ENCODE data around the gene QSOX1.

QSOX1 gene

DNA sequence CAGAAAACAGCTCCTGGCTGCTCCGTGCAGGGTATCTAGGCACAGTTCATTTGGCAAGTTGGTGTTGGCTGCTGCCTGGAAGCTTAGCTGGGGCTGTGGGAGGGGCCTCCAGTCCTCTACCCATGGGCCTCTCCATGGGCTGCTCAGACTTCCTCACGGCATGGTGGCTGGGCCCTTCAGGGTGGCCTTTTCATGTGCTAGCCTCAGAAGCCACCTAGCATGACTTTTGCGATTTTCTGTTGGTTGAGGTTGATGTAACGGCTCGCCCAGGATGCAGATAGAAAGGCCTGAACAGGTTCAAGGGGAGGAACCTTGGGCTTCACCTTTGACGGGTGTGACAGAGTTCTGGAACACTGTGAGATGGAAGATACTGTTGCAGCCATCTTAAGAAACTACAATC lies 49.6 kb downstream of the QSOX1 start:
- no peak overlapping the region for H3K4me3 ChIP-seq (ENCODE audit: low read depth, low read length)
- POLR2A ChIA-PET, result no interaction called here
- no peak for DNase-seq (ENCODE audit: low read depth, low spot score)
- CTCF ChIA-PET, result interaction anchor here (1.0 to 4.5 kb wide), 2 partner anchors 18 to 272 kb away, joined by 3 to 25 read pairs; no protein-coding TSS in a partner anchor
- TF ChIP-seq CTCF (IDR thresholded peaks at IDR 0.05; ENCODE audit: insufficient read depth, low read length, missing control alignments), result no peak

- ChIA-PET CTCF (interaction anchor here (0.6 to 1.2 kb wide), 5 partner anchors 18 to 271 kb away, joined by 3 to 4 read pairs (median 3); no protein-coding TSS in a partner anchor), POLR2A (no interaction called here)
- no peak for DNase-seq (ENCODE audit: low read depth, low spot score)
- no peak for TF ChIP-seq CTCF (IDR thresholded peaks at IDR 0.05; ENCODE audit: insufficient read depth, low read length, missing control alignments)
- no peak overlapping the region for H3K4me3 ChIP-seq (ENCODE audit: low read depth, low read length)
Measured at GRCh38 chr1:180206581-180206980, 51.9 kb downstream of the QSOX1 start.

DNA sequence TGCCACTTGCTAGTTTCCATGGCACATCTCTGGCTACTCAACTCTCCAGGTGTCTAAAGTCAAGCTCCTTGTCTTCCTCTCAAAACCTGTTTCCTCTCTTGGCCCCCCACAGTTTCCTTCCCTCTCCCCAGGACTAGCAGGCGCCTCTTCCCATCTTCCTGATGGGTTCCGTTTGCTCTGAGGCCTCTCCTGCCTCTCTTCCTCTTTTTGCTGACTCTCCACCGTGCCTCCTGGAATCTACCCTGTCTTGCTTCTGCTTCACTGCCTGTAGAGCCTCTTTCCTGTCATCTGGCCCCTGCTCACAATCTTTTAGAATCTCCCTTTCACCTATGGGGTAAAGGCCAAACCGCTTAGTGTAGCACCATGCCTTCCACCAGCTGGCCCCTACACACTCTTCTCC lies 53.6 kb downstream of the QSOX1 start:
- no peak overlapping the region for H3K4me3 ChIP-seq (ENCODE audit: low read depth, low read length)
- no peak for DNase-seq (ENCODE audit: low read depth, low spot score)
- ChIA-PET POLR2A (no interaction called here), CTCF (interaction anchor here (1.0 to 1.1 kb wide), 2 partner anchors 8 to 9 kb away, joined by 3 read pairs; no protein-coding TSS in a partner anchor)
- TF ChIP-seq CTCF (IDR thresholded peaks at IDR 0.05; ENCODE audit: insufficient read depth, low read length, missing control alignments), result no peak

GRCh38 chr1:180210008-180210620 lies 55.4 kb downstream of the QSOX1 start:
- POLR2A ChIA-PET, result interaction anchor here (0.7 kb wide), 1 partner anchor 55 kb away, joined by 3 read pairs; the partner anchor contains the start of gene QSOX1
- TF ChIP-seq CTCF (IDR thresholded peaks at IDR 0.05; ENCODE audit: insufficient read depth, low read length, missing control alignments), result no peak
- no peak overlapping the region for H3K4me3 ChIP-seq (ENCODE audit: low read depth, low read length)
- CTCF ChIA-PET, result interaction anchor here (0.7 to 1.1 kb wide), 2 partner anchors 12 to 252 kb away, joined by 3 read pairs; no protein-coding TSS in a partner anchor
- DNase-seq (ENCODE audit: low read depth, low spot score), result no peak

DNA sequence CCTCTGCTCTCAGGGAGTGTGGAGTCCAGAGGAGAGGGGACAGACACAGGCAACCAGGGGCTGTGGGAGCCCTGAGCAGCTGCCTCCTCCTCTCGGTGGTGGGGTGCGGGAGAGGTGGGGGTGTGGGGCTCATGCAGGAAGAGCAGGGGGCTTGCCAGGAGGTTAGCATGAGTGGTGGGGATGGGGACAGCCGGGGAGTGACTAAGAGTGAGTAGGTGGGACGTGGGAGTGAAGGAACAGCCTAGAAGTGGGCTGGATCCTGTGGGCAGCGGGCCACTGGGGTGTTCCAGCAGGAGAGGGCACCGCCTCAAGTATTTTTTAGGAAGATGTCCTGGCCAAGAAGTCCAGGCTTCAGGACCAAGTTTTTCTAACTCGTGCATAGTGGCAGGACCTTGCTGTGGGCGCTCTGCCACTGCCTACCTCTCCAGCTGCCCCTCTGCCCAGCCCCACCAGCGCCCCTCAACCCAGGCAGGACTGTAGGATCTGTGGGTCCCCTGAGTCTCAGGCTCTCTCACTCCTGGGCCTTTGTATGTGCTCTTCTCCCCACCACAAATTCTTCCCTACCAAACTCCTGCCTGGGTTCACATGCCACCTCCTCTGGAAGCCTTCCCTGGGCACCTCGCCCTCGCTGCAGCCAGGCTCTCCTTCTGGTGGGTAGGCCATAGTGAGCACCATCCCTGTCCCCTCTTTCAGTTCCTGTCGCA lies 56.6 kb downstream of the QSOX1 start:
- no peak overlapping the region for H3K4me3 ChIP-seq (ENCODE audit: low read depth, low read length)
- DNase-seq (ENCODE audit: low read depth, low spot score), result no peak
- no peak for TF ChIP-seq CTCF (IDR thresholded peaks at IDR 0.05; ENCODE audit: insufficient read depth, low read length, missing control alignments)
- CTCF ChIA-PET, result interaction anchor here (0.7 kb wide), 1 partner anchor 251 kb away, joined by 3 read pairs; no protein-coding TSS in a partner anchor
- POLR2A ChIA-PET, result no interaction called here

DNA sequence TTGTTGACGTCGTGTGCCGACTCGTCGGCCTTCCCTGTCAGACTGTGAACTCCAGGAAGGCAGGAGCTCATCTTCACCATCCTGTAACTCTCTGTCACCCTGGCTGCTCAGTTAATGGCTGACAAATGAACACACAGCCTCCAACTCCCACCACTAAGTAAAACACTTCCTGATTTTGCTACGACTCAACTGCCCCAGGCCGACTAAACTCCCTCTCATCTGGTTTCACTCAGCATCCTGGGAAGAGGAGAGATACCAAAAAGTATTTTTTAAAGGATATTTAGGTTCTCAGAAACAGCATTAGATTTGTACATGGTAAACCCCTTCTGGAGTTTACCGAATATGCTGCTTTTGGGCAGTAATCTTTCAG lies 57.2 kb downstream of the QSOX1 start:
- TF ChIP-seq CTCF (IDR thresholded peaks at IDR 0.05; ENCODE audit: insufficient read depth, low read length, missing control alignments), result no peak
- H3K4me3 ChIP-seq (ENCODE audit: low read depth, low read length), result no peak overlapping the region
- DNase-seq (ENCODE audit: low read depth, low spot score), result no peak
- ChIA-PET POLR2A (no interaction called here), CTCF (no interaction called here)
